Ramos (cell line): ENCODE measurements around the gene MYH1.
"Not testable (repeated sequence)": the region's sequence is repeated elsewhere in the genome, so short reads cannot be mapped to it uniquely, and the experiment has no call there.

Experiments used
- in situ Hi-C: fragments of 300-500 bp; cut with MboI; formaldehyde crosslinking; loops from one replicate; pipeline ENCODE4 v1.14.3; 2022; ENCODE audit warnings: low sequenced_read_pairs; ENCODE audit not compliant: unreplicated experiment

Gene MYH1

DNA sequence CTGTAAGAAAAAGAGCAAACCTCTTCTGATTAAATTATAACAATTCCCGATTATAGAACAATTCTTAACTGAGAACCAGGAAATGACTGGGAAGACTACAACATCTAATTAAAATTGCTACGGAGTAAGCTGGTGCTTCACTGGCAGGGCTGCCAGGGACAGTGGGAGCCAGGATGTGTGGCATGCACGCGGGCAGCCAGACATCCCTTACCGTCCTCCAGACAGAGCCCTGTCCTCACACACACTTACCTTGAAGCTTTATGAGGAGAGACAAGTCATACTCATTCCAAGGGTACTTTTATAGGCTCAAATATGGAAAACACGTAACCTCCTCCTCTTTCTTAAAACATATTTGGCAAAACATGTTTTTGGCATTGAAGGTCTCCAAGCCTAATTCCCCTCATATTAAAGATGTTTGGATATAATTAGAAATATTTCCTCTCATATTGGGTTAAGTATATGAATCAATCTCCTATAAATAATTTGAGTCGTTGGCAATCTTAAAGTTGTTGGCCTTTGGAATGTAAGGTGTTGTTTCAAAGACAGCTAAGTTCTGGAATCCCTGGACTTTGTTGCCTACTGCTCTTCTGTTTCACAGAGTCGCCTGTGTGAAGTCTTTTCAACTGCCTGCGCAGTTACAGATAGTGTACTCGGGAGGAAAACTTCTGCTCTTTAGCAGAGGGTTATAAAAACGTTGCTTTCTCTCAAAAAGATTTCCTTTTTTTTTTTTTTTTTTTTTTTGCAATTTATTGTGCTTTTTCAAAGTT lies at the start of gene MYH1:
MYH1 (minus strand) TSS at position 272 of the 767 bp plus-strand sequence. CDS start 1,900 bp downstream, outside the sequence.
- in situ Hi-C loops, result no loop called here

DNA sequence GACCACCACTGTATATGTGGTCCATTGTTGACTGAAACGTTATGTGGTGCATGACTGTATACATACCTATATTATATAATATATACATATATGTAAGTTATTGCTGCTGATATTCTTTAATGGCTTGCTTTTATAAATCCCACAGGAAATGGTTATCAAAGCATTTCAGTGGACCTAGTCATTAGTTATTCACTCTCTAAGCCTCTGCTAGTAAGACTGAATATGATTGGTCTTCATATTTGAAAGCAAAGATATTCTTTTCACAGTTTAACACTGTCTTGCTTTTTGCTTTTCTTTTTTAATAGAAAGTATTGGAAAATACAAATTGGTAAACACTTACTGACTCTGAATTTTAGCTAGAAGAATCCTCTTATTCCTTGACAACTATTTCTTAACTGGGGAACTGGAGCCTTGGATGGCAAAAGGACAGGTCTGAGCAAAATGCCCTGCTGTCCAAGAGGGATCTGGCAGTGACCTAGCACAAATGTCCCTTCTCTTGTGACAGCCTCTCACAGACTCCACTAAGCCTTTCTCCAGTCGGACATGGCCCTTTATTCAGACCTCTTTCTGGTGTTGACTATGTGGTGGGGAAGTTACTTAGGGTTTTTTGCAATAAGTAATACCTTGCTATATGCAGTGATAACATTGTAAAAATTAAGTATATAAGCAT lies 45.8 kb upstream of the MYH1 start:
- in situ Hi-C loops, result no loop called here

DNA sequence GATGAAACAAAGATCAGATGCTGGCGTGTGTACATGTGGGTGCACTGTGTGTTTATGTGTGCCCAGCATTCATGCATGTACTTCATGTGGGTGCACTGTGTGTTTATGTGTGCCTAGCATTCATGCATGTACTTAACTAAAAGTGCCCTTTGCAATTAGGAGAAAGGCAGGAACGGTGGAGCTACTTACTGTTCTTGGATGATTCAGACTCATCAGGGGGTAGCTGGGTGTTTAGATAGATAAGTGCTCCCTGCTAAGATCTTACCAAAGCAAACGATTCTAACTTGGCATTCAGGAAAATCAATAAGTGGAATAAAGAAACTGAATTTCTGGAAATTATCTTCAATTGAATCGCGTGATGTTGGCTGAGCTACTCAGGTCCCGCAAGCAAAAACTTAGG lies 39.7 kb upstream of the MYH1 start:
- in situ Hi-C loops, result no loop called here

DNA sequence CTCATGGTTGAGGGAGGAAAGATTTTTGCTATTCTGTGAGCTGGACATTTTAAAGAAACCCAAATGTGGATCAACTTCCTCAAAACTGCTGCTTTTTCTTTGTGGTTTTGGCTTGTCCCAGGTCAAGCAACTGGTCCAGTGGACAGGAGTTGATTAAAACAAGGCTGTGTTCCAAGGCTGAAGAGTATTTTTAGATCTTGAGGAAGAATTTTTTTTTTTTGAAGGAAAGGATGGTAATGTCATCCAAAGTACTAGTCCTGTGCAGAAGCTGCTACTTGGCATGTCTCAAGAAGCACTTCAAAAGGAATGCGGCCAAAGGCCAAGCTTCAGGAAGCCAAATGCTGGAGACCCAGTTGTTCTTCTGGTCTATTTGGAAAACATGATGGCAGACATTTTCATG lies 39.1 kb upstream of the MYH1 start:
- in situ Hi-C loops, result no loop called here

DNA sequence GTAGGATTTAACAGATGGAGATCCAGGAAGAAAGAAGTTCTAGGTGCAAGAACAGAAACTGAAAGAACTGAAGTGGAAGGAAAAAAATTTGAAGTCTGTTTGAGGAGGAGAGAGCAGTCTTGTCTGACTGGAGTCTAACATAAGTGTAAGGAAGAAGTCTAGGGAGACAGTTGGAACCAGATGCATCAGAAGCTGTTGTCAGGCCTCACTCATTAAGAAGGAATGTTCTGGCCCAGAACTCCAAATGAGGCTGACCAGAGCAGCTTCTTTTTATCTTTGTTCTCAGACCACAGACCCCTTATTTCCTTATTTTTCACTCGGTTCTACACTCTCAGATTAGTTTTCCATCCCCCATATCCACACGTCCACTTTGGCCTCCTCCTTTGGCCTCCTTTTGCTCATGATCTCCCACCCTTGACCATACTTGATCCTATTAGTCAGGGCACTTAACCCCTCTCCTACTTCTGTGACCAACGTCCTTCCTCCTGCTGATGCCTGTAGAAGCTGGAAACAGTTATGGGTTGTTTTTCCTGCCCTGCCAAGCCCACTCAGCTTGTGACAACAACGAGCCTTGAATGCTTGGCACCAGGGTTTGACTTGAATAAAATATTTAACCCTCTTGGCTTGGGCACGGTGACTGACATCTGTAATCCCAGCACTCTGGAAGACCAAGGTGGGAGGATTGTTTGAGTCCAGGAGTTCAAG lies 38.1 kb upstream of the MYH1 start:
- in situ Hi-C loops, result no loop called here

DNA sequence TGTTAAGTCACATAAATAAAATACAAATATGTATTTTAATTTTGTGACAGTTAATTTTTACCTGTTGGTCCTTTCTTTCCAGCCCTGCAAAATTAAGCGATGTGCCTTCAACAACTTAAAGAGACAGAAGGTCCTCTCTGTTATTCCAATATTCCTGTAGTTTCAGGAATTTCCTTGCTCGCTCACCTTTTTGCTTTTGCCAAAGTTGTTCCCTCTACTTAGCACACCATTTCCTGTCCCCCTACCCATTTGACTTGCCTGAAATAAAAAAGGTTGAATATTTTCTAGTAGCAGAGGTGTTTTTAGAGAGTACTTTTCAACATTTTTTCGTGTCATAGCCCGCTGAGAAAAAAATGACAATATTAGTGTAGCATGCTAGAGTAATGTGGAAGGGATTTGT lies 31.7 kb upstream of the MYH1 start:
- in situ Hi-C loops, result no loop called here

DNA sequence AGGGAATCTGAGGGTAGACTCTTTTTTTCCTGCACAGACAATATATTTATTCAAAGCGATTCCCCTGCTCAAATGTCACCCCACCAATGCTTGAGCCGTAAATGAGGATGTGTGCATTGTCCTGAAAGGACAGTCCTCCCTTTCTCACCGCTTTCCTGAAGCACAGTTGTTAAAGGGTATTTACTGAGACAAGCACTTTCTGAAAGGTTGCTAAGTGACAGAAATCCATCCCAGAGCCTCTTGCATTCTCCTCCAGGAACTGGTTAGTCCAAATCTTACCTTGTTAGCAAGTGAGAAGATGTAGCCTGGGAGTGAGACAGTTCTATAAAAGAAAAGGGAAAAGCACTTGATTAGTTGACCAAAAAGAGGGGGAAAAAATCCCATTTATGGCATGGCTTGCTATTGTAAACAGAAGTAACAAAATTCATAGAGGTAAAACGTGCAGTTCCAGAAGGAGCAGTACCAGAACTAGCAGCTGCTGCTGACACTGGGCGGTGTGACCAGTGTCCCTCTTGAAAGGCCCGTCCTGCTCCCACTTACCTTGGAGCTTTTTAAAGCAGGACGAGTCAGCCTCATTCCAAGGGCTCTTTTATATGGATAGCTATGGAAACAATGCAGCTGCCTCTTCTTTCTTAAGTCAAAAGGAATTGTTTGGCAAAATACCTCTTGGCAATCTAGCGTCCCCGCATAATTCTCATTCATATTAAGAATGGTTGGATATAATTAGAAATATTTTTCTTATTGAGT lies 30.9 kb upstream of the MYH1 start, which contains the start of gene MYH2:
MYH2 (minus strand) TSS at position 563 of the 747 bp plus-strand sequence. CDS start 1,738 bp downstream, outside the sequence.
- in situ Hi-C loops, result no loop called here

DNA sequence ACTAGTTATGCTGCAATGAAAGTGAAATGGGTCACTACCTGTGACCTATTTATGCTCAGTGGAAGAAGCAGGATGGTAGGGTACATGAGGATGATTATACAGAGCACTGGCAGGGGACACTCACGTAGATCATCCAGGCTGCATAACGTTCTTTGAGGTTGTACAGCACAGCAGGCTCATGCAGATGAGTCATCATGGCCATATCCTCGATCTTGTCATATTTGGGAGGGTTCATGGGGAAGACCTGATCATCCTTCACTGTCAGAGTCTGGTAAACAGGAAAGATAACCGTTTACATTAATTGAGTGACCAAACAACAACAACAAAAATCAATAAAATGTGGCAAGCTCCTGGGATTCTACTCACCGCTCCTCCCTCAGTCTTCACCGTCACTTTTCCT lies 29.0 kb upstream of the MYH1 start:
- in situ Hi-C loops, result no loop called here

DNA sequence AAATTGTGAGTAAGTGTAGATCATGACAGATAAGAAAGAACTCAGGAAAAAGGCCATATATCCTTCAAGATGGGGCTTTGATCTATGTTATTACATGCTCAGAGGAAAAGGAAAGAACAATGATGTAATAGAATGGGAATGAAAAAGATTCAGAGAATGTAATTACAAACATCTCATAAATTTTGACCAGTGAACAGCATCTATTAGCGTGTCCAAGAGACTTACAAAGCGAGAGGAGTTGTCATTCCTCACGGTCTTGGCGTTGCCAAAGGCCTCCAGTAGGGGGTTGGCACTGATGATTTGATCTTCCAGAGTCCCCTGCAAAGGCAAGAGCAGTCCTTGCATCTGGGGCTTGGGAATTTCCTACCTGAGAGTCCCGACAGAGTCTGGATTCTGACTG lies 25.1 kb upstream of the MYH1 start:
- in situ Hi-C loops, result not testable (repeated sequence)

DNA sequence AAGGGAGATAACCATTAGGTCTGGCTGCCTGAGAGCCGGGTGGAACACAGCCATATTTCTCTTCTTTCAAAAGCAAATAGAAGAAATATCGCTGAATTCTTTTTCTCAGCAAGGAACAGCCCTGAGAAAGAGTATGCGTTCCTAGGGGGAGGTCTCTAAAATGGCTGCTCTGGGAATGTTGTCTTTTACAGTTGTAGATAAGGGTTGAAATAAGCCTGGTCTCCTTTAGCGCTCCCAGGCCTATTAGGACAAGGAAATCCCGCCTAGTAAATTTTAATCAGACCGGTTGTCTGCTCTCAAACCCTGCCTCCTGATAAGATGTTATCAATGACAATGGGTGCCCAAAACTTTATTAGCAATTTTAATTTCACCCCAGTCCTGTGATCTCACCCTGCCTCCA lies 22.8 kb upstream of the MYH1 start:
- in situ Hi-C loops, result not testable (repeated sequence)

DNA sequence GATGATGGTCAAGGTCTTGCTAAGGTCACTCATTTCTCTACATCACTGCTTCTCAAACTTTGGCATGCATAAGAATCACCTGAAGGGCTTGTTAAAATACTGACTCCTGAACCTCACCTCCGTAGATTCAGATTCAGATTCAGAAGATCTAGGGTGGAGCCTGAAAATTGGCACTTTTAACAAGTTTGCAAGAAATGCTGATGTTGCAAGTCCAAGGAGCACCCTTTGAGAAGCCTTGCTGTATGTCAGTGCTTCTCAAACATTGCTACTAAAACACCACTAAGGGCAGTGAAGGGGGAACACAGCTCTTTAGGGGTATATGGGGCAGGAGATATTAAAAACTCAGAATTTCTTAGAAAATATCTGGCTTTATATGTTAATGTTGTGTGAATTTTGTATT lies 13.7 kb upstream of the MYH1 start:
- in situ Hi-C loops, result no loop called here

DNA sequence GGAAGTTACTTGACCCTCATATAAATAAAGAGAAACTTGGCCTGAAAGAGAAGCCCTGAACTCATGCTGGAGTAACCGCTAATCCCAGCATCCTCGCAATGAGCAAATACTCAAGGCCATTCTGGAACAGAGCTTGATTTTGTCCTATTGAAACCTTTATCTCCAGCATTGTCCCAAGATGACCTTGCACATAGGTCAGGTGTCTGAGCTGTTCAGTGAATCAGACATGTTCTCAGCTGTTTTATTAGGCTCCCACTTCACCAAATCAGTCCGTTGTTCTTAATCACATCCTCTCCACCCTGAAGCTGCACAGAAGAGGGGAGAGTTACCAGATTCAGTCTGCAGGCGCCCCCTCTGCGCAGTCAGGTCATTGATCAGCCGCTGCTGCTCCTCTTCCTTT lies 9.1 kb upstream of the MYH1 start:
- in situ Hi-C loops, result no loop called here

DNA sequence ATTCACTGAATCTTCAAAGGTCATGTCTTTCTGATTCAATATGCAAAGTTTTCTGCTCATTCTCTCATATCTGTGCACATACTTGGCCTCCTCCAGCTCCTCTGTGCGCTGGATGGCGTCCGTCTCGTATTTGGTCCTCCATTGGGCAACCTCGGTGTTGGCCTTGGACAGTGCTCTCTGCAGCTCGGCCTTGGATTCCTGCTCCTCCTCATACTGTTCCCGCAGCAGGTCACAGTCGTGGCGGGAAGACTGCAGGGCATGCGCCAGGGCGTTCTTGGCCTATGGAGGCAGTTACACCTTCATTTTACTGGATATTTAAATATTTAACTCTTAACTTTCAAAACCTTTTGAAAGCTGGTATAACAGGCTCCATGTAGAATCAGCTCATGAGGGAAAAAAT lies 8.2 kb upstream of the MYH1 start:
- in situ Hi-C loops, result no loop called here

DNA sequence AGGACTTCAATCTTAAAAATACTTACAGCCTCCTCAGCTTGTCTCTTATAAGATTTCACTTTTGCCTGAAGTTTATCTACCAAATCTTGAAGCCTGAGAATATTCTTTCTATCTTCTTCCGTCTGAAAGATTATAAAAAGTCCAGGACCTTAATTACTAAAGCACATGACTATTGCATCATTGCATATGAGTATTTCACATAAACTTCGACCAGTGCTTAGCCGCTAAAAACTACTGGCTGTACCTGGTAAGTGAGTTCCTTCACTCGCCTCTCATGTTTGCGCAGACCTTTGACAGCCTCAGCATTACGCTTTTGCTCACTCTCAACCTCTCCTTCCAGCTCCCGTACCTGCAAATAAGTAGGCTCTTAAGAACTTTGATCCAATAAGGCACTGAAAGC lies 4.7 kb upstream of the MYH1 start:
- in situ Hi-C loops, result no loop called here

DNA sequence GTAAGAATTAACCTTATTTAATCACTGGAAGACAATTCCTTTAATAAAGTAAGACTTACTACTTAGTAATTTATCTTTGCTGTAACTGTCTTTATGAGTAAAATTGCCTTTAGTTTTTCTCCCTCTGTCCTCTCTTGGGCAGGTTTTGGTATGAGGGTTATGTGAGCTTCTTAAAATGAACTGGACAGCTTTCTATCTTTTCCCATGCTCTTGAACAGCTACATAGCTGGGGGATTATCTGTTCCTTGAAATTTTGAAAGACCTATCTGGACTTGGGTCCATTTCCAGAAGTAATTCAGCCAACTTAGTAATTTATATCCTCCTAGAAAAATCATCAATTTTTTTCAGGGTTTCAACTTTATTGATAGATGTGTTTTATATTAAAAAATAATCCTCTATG lies 3.6 kb upstream of the MYH1 start:
- in situ Hi-C loops, result no loop called here

DNA sequence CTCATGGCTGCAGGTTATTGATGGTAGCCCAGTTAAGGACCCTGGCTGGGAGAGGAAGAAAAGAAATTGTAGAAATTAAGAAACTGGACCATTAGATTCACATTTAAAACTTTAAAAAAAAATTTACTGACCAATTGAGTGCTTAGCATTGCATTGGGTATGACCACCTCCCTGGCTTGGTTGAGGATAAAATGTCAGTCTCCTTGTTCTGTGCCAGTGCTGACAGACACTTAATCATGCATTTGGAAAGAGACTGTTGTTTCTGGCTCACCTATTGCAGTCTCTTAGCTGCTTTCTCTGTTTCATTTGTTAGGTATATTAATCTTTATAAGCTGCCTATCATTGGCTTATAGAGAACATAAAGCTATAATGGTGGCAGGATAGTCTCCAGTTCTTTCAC lies 1.7 kb downstream of the MYH1 start:
- in situ Hi-C loops, result no loop called here

DNA sequence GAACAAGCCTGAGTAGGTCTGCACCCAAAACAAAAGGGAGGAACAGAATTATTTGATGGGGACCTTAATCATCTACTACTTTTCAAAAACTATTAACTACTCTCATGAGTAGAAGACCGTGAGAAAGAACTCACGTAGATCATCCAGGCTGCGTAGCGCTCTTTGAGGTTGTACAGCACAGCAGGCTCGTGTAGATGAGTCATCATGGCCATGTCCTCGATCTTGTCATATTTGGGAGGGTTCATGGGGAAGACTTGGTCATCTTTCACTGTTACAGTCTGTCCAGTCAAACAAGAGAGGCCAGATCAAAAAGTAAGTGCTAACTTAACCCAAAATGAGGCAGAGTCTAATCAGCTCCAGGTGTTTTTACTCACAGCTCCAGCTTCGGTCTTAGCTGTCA lies 2.3 kb downstream of the MYH1 start:
- in situ Hi-C loops, result no loop called here

DNA sequence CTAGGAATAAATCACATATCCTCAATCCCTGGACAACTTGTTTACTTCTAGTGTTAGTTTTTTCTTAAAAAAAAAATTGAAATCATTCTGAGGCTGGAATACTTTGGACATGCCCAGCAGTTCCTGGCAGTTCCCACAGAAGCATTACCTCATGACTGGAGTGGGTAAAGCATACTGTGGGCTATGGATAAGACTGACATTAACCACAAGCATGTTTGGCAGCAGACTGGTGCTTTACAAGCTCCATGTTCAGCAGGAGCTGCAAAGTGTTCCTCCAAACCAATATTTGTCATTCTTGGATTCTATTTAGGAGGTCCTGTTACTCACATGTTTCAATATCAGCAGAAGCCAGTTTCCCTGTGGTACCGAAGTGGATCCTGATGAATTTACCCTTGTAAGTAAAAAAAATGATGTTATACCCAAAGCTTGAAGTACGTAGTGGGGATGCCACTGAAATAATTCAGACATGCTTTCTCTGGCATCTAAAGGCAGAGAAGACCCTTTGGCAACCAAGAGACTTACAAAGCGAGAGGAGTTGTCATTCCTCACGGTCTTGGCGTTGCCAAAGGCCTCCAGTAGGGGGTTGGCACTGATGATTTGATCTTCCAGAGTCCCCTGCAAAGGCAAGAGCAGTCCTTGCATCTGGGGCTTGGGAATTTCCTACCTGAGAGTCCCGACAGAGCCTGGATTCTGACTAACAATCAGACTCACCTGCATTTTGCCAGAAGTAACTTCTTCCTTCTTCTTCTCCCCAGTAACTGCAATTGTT lies 4.9 kb downstream of the MYH1 start:
- in situ Hi-C loops, result no loop called here

DNA sequence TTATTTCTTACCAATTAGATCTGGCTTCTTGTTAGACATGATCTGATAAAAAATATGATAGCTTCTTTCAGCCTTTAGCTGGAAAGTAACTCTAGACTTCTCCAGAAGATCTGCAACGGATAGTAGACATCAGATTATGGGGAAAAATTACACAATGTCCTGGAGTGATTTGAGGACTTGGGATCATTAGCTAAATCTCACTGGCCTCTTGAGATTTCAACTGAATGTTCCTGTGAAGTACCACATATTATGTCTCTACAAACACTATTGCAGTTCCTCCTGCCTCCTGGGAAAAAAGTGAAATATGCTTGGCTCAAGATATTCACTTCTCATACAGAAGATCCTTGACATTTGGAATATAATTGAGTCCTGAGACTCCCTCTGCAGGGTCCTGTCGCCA lies 5.5 kb downstream of the MYH1 start:
- in situ Hi-C loops, result no loop called here

DNA sequence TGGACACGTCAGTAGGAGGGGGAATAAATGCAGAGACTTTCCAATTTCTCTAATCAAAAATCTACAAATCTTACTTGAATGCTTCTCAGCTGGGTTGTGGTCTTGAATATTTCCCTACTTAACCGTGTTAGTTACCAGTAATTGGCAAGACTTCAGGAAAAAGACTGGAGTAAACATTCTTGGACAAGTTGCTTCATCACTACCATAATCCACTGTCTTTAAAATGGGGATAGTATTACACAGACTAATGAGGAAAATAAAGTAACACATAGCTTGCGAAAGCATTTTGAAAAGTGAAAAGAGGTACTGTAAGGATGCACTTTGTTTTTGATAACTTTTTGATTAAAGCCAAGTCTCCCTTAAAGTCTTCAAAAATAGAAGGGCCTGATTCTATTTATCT lies 18.4 kb downstream of the MYH1 start:
- in situ Hi-C loops, result no loop called here
